Iris pigment epithelial cell (primary cell): ENCODE results near the gene PRDM4.
"Not testable (repeated sequence)": the region's sequence is repeated elsewhere in the genome, so short reads cannot be mapped to it uniquely, and the experiment has no call there.

ENCODE experiments used
- DNase-seq: peaks from one replicate; pipeline ENCODE4 v3.0.0-alpha.2; 2011; ENCODE audit warnings: low read depth

Gene PRDM4

GRCh38 chr12:107767466-107767865, 6.5 kb upstream of the PRDM4 start:
- DNase-seq = no peak

- no peak for DNase-seq
These were observed 4.4 kb upstream of the PRDM4 start for GRCh38 chr12:107765316-107765715.

- DNase-seq = no peak
These were observed 3.7 kb upstream of the PRDM4 start for GRCh38 chr12:107764626-107765025.

- DNase-seq = no peak
These were observed 1.9 kb upstream of the PRDM4 start for GRCh38 chr12:107762874-107763273.

GRCh38 chr12:107761502-107761904, 566 bp upstream of the PRDM4 start:
- DNase-seq = no peak

- DNase-seq = no peak
These were observed 629 bp downstream of the PRDM4 start for GRCh38 chr12:107760207-107760808.

- peak; percentile 94 for DNase-seq
These were observed 1.5 kb downstream of the PRDM4 start for GRCh38 chr12:107759410-107759809.

GRCh38 chr12:107749083-107749482, 11.9 kb downstream of the PRDM4 start:
- peak; percentile 36 for DNase-seq

GRCh38 chr12:107748472-107748871, 12.5 kb downstream of the PRDM4 start:
- DNase-seq = peak; percentile 87

GRCh38 chr12:107736914-107737313, 24.0 kb downstream of the PRDM4 start:
- DNase-seq = no peak

- DNase-seq = no peak
These were observed 25.2 kb downstream of the PRDM4 start for GRCh38 chr12:107735763-107736162.

GRCh38 chr12:107734139-107734538, 26.8 kb downstream of the PRDM4 start:
- no peak for DNase-seq

- DNase-seq = no peak
These were observed 28.6 kb downstream of the PRDM4 start for GRCh38 chr12:107732365-107732764.

GRCh38 chr12:107731366-107731765, 29.6 kb downstream of the PRDM4 start:
- DNase-seq = peak; percentile 33

GRCh38 chr12:107730618-107731341, 30.2 kb downstream of the PRDM4 start:
- no peak for DNase-seq

GRCh38 chr12:107727742-107728141, 33.2 kb downstream of the PRDM4 start:
- DNase-seq = not testable (repeated sequence)

GRCh38 chr12:107727327-107727726, 33.6 kb downstream of the PRDM4 start:
- DNase-seq = not testable (repeated sequence)

- no peak for DNase-seq
These were observed 42.3 kb downstream of the PRDM4 start for GRCh38 chr12:107718606-107719005.

- DNase-seq = no peak
These were observed 45.2 kb downstream of the PRDM4 start for GRCh38 chr12:107715780-107716179.

- DNase-seq = not testable (repeated sequence)
These were observed 55.4 kb downstream of the PRDM4 start for GRCh38 chr12:107705522-107705921.

GRCh38 chr12:107704041-107704440, 56.9 kb downstream of the PRDM4 start:
- DNase-seq = peak; percentile 76

- DNase-seq = no peak
These were observed 58.8 kb downstream of the PRDM4 start for GRCh38 chr12:107702106-107702505.

GRCh38 chr12:107695772-107696171, 65.2 kb downstream of the PRDM4 start:
- DNase-seq = peak; percentile 44
